ENCODE results near the gene ITGB1BP1.

Gene ITGB1BP1

DNA sequence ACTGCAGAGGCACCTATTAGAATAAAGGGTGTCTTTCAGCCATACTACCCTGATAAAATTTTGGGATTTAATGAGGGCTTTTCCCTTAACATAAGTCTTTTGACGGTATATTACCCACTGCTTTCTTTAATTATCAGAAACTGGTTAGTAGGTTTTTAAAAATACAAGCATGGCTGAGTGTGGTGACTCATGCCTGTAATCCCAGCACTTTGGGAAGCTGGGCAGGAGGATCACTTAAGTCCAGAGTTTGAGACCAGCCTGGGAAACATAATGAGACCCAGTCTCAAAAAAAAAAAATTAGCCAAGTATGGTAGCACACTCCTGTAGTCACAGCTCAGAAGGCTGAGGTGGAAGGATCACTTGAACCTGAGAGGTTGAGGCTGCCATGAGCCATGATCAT, 16.2 kb upstream of the ITGB1BP1 start:
- Histone ChIP-seq H3K36me3 (peaks cover 85% of the 10 kb centered on the region), H3K27ac (no peak overlapping the region), H3K9me3 (ENCODE audit: severe bottlenecking) (no peaks in the 10 kb centered on the region), H3K4me3 (ENCODE audit: low read depth, low read length) (no peak overlapping the region), H3K27me3 (ENCODE audit: insufficient read depth, low read depth, severe bottlenecking) (no peaks in the 10 kb centered on the region)
- no peak for DNase-seq
- no peak for TF ChIP-seq CTCF (IDR thresholded peaks at IDR 0.05; ENCODE audit: low read depth, low read length)

- no peak for TF ChIP-seq CTCF (IDR thresholded peaks at IDR 0.05; ENCODE audit: low read depth, low read length)
These were observed 11.2 kb upstream of the ITGB1BP1 start for GRCh38 chr2:9434489-9434888.

DNA sequence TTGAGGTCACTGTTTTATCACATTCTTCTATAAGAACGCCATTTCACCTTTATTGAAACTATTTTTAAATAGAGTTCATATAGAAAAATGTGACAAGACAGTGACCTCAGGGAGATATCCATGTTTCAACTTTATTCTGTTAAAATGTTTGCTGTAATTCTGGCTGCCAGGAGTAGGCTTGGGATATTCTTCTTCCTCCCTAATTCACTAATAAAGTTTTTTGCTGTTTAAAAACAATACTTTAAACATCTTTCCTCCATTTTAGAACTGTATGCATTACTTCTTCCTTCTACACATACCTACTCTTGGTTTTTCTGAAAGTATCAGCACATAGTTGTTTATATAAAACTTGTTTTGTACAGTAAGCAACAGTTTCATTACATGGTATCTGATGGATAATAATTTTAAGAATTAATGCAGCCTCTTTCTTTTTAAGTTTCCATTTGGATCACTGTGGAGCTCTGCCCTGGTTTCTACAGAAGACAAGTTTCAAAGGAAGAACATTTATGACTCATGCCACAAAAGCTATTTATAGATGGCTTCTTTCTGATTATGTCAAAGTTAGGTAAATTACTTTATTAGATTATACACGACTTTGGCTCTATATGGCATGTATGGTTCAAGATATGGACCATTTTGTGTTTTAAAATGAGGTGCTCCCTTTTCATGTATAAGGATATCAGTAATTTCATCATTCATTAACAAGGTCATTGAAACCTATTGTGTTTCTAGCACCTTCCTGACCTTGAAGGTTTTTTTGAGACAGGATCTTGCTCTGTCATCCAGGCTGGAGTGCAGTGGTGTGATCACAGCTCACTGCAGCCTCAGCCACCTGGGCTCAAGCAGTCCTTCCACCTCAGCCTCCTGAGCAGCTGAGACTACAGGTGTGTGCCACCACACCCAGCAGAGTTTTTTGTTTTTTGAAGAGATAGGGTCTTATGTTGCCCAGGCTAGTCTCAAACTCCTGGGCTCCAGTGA, 7.3 kb upstream of the ITGB1BP1 start:
- Histone ChIP-seq H3K36me3 (peaks cover 65% of the 10 kb centered on the region), H3K27ac (no peak overlapping the region), H3K4me3 (ENCODE audit: low read depth, low read length) (no peak overlapping the region), H3K9me3 (ENCODE audit: severe bottlenecking) (no peaks in the 10 kb centered on the region), H3K27me3 (ENCODE audit: insufficient read depth, low read depth, severe bottlenecking) (no peaks in the 10 kb centered on the region)
- no peak for TF ChIP-seq CTCF (IDR thresholded peaks at IDR 0.05; ENCODE audit: low read depth, low read length)
- no peak for DNase-seq

More at GRCh38 chr2:9434489-9434888, 11.2 kb upstream of the ITGB1BP1 start:
- Histone ChIP-seq H3K27ac (no peak overlapping the region), H3K27me3 (ENCODE audit: insufficient read depth, low read depth, severe bottlenecking) (no peaks in the 10 kb centered on the region), H3K9me3 (ENCODE audit: severe bottlenecking) (no peaks in the 10 kb centered on the region), H3K36me3 (peaks cover 87% of the 10 kb centered on the region), H3K4me3 (ENCODE audit: low read depth, low read length) (no peak overlapping the region)
- DNase-seq, result no peak

GRCh38 chr2:9428965-9429577, 5.7 kb upstream of the ITGB1BP1 start:
- TF ChIP-seq CTCF (IDR thresholded peaks at IDR 0.05; ENCODE audit: low read depth, low read length), result no peak
- DNase-seq, result no peak
- H3K27me3 ChIP-seq (ENCODE audit: insufficient read depth, low read depth, severe bottlenecking), result no peaks in the 10 kb centered on the region
- H3K9me3 ChIP-seq (ENCODE audit: severe bottlenecking), result no peaks in the 10 kb centered on the region
- no peak overlapping the region for H3K27ac ChIP-seq
- H3K36me3 ChIP-seq, result peaks cover 58% of the 10 kb centered on the region
- no peak overlapping the region for H3K4me3 ChIP-seq (ENCODE audit: low read depth, low read length)

GRCh38 chr2:9424447-9425164, 1.3 kb upstream of the ITGB1BP1 start:
- no peaks in the 10 kb centered on the region for H3K9me3 ChIP-seq (ENCODE audit: severe bottlenecking)
- H3K36me3 ChIP-seq, result peaks cover 19% of the 10 kb centered on the region
- H3K4me3 ChIP-seq (ENCODE audit: low read depth, low read length), result peak overlapping the region; percentile 98
- TF ChIP-seq CTCF (IDR thresholded peaks at IDR 0.05; ENCODE audit: low read depth, low read length), result no peak
- H3K27me3 ChIP-seq (ENCODE audit: insufficient read depth, low read depth, severe bottlenecking), result no peaks in the 10 kb centered on the region
- no peak for DNase-seq
- no peak overlapping the region; the same call in 1 of the 2 replicates for H3K27ac ChIP-seq

Measured in WERI-Rb-1 (cell line).